ENCODE results near the gene EPO.
"Not testable (repeated sequence)": the region's sequence is repeated elsewhere in the genome, so short reads cannot be mapped to it uniquely, and the experiment has no call there.

Gene EPO

GRCh38 chr7:100735730-100736129 lies 15.5 kb downstream of the EPO start:
- no peak for DNase-seq (ENCODE audit: low read depth in 2 of 2)

- DNase-seq (ENCODE audit: low read depth in 2 of 2) = no peak
These were observed 16.4 kb downstream of the EPO start for GRCh38 chr7:100736671-100737070.

- no peak for DNase-seq (ENCODE audit: low read depth in 2 of 2)
These were observed 19.7 kb downstream of the EPO start for GRCh38 chr7:100739934-100740333.

GRCh38 chr7:100744605-100745004 lies 24.3 kb downstream of the EPO start:
- no peak for DNase-seq (ENCODE audit: low read depth in 2 of 2)

GRCh38 chr7:100745184-100745583 lies 24.9 kb downstream of the EPO start:
- no peak for DNase-seq (ENCODE audit: low read depth in 2 of 2)

GRCh38 chr7:100752994-100753393 lies 32.7 kb downstream of the EPO start:
- DNase-seq (ENCODE audit: low read depth in 2 of 2) = no peak

GRCh38 chr7:100753750-100754149 lies 33.5 kb downstream of the EPO start:
- no peak for DNase-seq (ENCODE audit: low read depth in 2 of 2)

- DNase-seq (ENCODE audit: low read depth in 2 of 2) = no peak
These were observed 39.3 kb downstream of the EPO start for GRCh38 chr7:100759357-100760171.

- DNase-seq (ENCODE audit: low read depth in 2 of 2) = not testable (repeated sequence)
These were observed 42.6 kb downstream of the EPO start for GRCh38 chr7:100762841-100763240.

GRCh38 chr7:100763556-100764140 lies 43.4 kb downstream of the EPO start:
- DNase-seq (ENCODE audit: low read depth in 2 of 2) = no peak

- no peak for DNase-seq (ENCODE audit: low read depth in 2 of 2)
These were observed 44.6 kb downstream of the EPO start for GRCh38 chr7:100764841-100765240.

- no peak for DNase-seq (ENCODE audit: low read depth in 2 of 2)
These were observed 45.0 kb downstream of the EPO start for GRCh38 chr7:100765250-100765649.

- no peak for DNase-seq (ENCODE audit: low read depth in 2 of 2)
These were observed 48.5 kb downstream of the EPO start for GRCh38 chr7:100768784-100769183.

Measured in stimulated activated CD4-positive, alpha-beta T cell treated with anti-CD3 and anti-CD28 coated beads, Interleukin-1b, Interleukin-23, amount 100 ng/mL, for 4 hours (primary cell).